Skeletal muscle satellite cell (primary cell): Measurements from ENCODE around the gene TOX3.

Experiments used
- H3K27me3 ChIP-seq: 2 replicates; pipeline ENCODE4 v1.7.0; 2013; ENCODE audit warnings: low read length; ENCODE audit not compliant: control insufficient read depth, insufficient read depth
- H3K36me3 ChIP-seq: 2 replicates; pipeline ENCODE4 v1.7.0; 2013; ENCODE audit warnings: mild to moderate bottlenecking, control low read depth, low read length; ENCODE audit not compliant: insufficient read depth
- H3K4me1 ChIP-seq: 2 replicates; pipeline ENCODE4 v1.7.0; 2013; ENCODE audit warnings: low read length; ENCODE audit not compliant: control insufficient read depth, insufficient read depth
- H3K4me2 ChIP-seq: 2 replicates; pipeline ENCODE4 v1.7.0; 2013; ENCODE audit warnings: mild to moderate bottlenecking, low read length
- H3K4me3 ChIP-seq: 2 replicates; pipeline ENCODE4 v1.7.0; 2013; ENCODE audit warnings: low read length
- H3K9ac ChIP-seq: 2 replicates; pipeline ENCODE4 v1.7.0; 2013; ENCODE audit warnings: mild to moderate bottlenecking, low read depth, low read length, moderate library complexity
- H3K9me3 ChIP-seq: replicated peaks from 2 replicates; pipeline ENCODE4 v1.7.0; 2013; ENCODE audit warnings: mild to moderate bottlenecking, control low read depth, low read length

TOX3 gene

GRCh38 chr16:52546291-52547003 lies 496 bp downstream of the TOX3 start:
- peaks cover 22% of the 10 kb centered on the region for H3K27me3 ChIP-seq
- no peak overlapping the region for H3K4me3 ChIP-seq
- H3K9ac ChIP-seq: no peak overlapping the region
- H3K4me2 ChIP-seq: no peak overlapping the region
- no peaks in the 10 kb centered on the region for H3K9me3 ChIP-seq
- no peaks in the 10 kb centered on the region for H3K36me3 ChIP-seq
- no peaks in the 10 kb centered on the region for H3K4me1 ChIP-seq

DNA sequence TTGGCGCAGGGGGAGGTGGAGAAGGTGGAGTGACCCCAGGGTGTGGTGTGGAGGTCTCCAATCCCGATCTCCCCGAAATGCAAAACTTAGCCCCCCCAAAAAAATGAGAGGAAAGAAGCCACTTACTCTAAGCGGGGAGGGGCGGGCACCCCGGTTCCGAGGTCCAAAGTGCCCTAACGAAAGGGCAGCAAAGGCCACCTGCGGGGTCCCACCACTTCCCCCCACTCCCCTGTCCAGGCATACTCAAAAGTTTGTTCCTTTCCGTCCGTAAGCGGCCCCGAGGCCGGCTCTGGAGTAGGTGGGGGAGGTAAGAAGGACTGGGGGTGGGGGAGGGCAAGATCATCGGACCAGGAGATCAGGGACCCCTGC lies 1.1 kb downstream of the TOX3 start:
- no peak overlapping the region for H3K4me3 ChIP-seq
- peaks cover 22% of the 10 kb centered on the region for H3K27me3 ChIP-seq
- no peaks in the 10 kb centered on the region for H3K36me3 ChIP-seq
- H3K9ac ChIP-seq: no peak overlapping the region
- no peaks in the 10 kb centered on the region for H3K9me3 ChIP-seq
- H3K4me1 ChIP-seq: no peaks in the 10 kb centered on the region
- no peak overlapping the region for H3K4me2 ChIP-seq

DNA sequence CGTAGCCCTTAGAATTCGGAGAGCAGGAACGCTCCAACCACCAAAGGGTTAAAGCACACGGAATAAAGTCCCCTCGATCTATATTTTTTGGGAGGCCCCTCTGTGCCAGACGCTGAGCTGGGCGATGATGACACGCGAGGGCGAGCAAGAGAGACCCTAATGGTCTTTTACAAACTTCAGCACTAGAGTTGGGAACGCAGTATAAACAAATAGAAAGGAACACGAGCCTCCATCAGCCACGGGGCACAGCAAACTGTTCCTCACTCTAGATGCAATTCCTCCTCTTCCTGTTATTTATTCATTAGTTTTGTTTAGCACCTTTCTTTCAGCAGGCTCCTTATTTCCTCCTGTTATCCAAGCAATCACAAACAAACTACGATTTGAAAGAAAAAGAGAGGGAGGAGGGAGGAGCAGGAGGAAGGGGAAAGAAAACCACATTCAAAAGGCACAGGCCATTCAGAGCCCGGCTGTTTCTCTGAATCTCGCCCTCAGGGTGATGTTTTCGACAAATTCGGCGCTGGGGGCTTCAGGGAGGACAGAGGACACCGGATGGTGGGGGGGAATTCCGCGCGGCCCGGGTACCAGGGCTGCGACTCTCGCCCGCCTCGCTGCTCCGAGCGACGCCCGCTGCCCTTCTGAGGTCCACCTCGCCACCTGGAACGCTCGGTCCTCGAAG lies 1.6 kb downstream of the TOX3 start:
- H3K27me3 ChIP-seq: peaks cover 22% of the 10 kb centered on the region
- H3K4me2 ChIP-seq: peak overlapping the region; percentile 37
- no peaks in the 10 kb centered on the region for H3K36me3 ChIP-seq
- no peaks in the 10 kb centered on the region for H3K4me1 ChIP-seq
- H3K9ac ChIP-seq: no peak overlapping the region
- no peaks in the 10 kb centered on the region for H3K9me3 ChIP-seq
- no peak overlapping the region for H3K4me3 ChIP-seq

DNA sequence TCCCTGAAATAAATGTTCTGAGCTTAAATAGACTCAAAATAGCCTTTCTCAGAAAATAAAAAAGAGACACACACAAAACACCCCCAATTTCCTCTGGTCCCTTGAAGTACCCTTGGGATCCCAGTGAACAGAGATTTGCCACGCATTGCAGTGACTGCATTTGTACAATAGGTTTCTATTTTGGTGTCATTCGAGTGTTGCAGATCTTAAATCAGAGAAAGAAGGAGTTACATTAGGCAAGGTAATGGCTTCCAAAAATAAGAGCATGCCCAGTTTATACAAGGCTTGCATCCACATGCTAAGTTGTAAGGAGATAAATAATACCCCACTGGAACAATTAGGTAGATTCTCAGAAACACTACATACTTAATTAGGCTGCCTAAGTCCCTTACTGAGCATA lies 2.2 kb downstream of the TOX3 start:
- Histone ChIP-seq H3K9ac (no peak overlapping the region), H3K36me3 (no peaks in the 10 kb centered on the region), H3K27me3 (peaks cover 22% of the 10 kb centered on the region), H3K9me3 (no peaks in the 10 kb centered on the region), H3K4me3 (no peak overlapping the region), H3K4me1 (no peaks in the 10 kb centered on the region), H3K4me2 (no peak overlapping the region)

DNA sequence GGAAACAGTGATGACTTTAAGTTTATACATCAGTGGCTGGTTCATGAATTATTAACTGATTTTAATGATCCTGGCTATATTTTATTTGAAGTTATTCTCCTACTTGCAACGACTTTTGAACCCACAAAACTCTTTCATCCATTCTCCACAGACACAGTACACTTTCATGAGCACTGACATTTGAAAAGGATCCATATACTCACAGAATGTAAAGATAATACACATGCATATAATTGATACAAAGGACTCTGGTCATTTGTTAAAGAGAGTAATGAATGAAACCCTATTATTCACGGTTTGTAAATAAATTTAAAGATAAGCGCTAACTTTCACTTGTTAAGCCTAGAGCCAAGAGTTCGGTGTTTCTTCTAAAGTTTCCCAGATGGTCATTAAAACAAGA lies 3.3 kb downstream of the TOX3 start:
- no peak overlapping the region for H3K4me3 ChIP-seq
- H3K27me3 ChIP-seq: peaks cover 22% of the 10 kb centered on the region
- no peak overlapping the region for H3K4me2 ChIP-seq
- H3K9me3 ChIP-seq: no peaks in the 10 kb centered on the region
- no peaks in the 10 kb centered on the region for H3K36me3 ChIP-seq
- no peak overlapping the region for H3K9ac ChIP-seq
- no peaks in the 10 kb centered on the region for H3K4me1 ChIP-seq

DNA sequence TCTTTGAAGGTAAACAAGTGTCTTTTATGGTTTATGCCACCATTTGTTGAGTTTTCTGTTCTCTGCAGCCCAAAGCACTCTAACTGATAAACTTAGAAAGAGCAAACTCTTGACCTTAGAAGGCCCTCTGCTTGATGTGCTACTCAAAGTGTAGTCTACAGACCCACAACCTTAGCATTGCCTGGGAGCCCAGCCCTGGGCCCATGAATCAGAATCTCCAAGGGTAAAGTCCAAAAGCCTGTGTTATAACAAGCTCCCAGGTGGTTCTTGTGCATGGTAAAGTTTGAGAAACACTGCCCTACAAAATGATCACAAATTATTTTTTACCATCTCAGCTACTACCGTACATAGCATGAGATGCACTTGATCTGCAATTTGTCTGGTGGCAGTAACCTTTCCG lies 6.0 kb downstream of the TOX3 start:
- peaks cover 17% of the 10 kb centered on the region for H3K27me3 ChIP-seq
- H3K36me3 ChIP-seq: no peaks in the 10 kb centered on the region
- H3K4me3 ChIP-seq: no peak overlapping the region
- no peaks in the 10 kb centered on the region for H3K9me3 ChIP-seq
- no peak overlapping the region for H3K4me2 ChIP-seq
- no peak overlapping the region for H3K9ac ChIP-seq
- H3K4me1 ChIP-seq: no peaks in the 10 kb centered on the region

DNA sequence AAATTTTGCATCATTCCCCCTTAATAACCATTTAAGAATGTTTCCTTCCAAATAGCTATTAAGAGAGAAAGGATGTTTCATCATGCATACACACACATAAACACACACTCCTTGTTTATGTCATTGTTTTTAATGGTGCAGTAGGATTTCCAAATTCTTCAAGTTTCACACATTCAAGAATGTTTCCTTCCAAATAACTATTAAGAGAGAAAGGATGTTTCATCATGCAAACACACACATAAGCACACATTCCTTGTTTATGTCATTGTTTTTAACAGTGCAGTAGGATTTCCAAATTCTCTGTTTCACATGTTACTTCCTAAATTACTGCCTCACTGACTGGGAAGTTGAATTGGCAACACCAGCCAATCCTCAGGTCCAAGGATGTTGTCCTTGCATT lies 7.8 kb downstream of the TOX3 start:
- Histone ChIP-seq H3K9me3 (no peaks in the 10 kb centered on the region), H3K4me1 (no peaks in the 10 kb centered on the region), H3K9ac (no peak overlapping the region), H3K27me3 (peaks cover 1% of the 10 kb centered on the region), H3K4me3 (no peak overlapping the region), H3K4me2 (no peak overlapping the region), H3K36me3 (no peaks in the 10 kb centered on the region)

- Histone ChIP-seq H3K4me3 (no peak overlapping the region), H3K9me3 (no peaks in the 10 kb centered on the region)
These were observed 8.4 kb downstream of the TOX3 start for GRCh38 chr16:52538511-52538910.

GRCh38 chr16:52537516-52537915 lies 9.4 kb downstream of the TOX3 start:
- no peaks in the 10 kb centered on the region for H3K27me3 ChIP-seq
- no peaks in the 10 kb centered on the region for H3K4me1 ChIP-seq
- H3K9ac ChIP-seq: no peak overlapping the region
- H3K4me2 ChIP-seq: no peak overlapping the region
- no peak overlapping the region for H3K4me3 ChIP-seq
- H3K9me3 ChIP-seq: peaks cover 3% of the 10 kb centered on the region
- H3K36me3 ChIP-seq: no peaks in the 10 kb centered on the region

More at GRCh38 chr16:52538511-52538910, 8.4 kb downstream of the TOX3 start:
- Histone ChIP-seq H3K4me1 (no peaks in the 10 kb centered on the region), H3K27me3 (no peaks in the 10 kb centered on the region), H3K9ac (no peak overlapping the region), H3K36me3 (no peaks in the 10 kb centered on the region), H3K4me2 (no peak overlapping the region)

DNA sequence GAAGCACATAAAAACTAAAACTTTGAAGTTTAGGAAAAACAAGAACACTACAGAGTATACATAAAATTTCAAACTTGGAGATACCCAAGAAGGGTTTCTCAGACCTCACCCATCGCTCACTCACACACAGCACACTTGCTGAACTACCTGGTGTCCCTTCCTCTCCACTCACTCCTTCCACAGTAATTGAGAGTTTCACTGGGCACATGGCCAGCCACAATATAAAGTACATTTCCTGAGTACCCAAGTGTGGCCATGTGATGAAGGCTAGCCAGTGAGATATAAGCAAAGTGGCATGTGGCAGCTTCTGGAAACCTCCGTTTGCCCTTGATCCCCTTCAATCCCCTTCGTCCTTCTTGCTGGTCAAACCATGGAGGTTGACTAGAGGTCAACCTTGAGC lies 11.9 kb downstream of the TOX3 start:
- Histone ChIP-seq H3K27me3 (no peaks in the 10 kb centered on the region), H3K9me3 (peaks cover 3% of the 10 kb centered on the region), H3K4me2 (no peak overlapping the region), H3K4me1 (no peaks in the 10 kb centered on the region), H3K9ac (no peak overlapping the region), H3K36me3 (no peaks in the 10 kb centered on the region), H3K4me3 (no peak overlapping the region)

- Histone ChIP-seq H3K4me3 (no peak overlapping the region), H3K9me3 (peaks cover 3% of the 10 kb centered on the region), H3K36me3 (no peaks in the 10 kb centered on the region), H3K27me3 (no peaks in the 10 kb centered on the region), H3K9ac (no peak overlapping the region), H3K4me2 (no peak overlapping the region), H3K4me1 (no peaks in the 10 kb centered on the region)
These were observed 13.6 kb downstream of the TOX3 start for GRCh38 chr16:52533296-52533695.

DNA sequence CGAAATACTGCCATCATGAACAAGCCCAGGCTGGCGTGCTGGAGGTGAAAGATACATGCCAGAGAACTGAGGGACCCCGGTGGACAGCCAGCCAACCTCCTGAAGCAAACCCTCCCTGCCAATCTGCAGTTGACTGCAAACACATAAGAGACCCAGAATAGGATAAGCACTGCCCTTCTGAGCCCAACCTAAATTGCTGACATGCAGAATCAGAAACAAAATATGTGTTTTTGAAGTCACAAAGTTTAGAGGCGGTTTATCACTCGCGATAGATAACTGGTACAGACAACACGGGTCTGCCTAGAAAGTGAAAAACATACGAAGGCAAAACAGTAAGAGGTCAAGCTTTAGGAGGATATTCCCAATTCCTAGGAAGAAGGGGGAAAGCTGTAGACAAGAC lies 14.6 kb downstream of the TOX3 start:
- Histone ChIP-seq H3K4me3 (no peak overlapping the region), H3K4me1 (no peaks in the 10 kb centered on the region), H3K27me3 (no peaks in the 10 kb centered on the region), H3K9me3 (peaks cover 3% of the 10 kb centered on the region), H3K4me2 (no peak overlapping the region), H3K9ac (no peak overlapping the region), H3K36me3 (no peaks in the 10 kb centered on the region)
